GOT3 (cell line): ENCODE data around the gene ASPHD1.
"Not testable (repeated sequence)": the region's sequence is repeated elsewhere in the genome, so short reads cannot be mapped to it uniquely, and the experiment has no call there.

ENCODE experiments used
- DNase-seq: peaks from one replicate; lab custom pipeline; 2025; ENCODE audit warnings: mixed read lengths; lab: John Stamatoyannopoulos, UW

The ASPHD1 gene

DNA sequence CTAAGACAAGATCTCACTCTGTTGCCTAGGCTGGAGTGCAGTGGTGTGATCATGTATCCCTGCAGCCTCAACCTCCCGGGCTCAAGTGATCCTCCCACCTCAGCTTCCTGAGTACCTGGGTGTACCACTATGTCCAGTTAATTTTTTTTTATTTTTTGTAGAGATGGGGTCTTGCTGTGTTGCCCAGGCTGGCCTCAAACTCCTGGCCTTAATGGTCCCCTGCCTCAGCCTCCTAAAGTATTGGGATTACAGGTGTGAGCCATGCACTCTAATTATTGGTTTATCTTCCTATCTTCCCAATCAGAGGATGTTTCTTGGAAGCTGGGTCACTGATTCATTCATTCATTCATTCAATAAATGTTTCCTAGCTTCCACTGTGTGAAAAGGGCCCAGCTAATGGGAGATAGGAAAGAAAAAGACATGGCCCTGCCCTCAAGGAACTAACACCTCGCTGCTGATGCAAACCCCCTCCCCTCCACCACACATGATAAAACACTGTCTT lies 8.5 kb downstream of the ASPHD1 start:
- DNase-seq = no peak

GRCh38 chr16:29909391-29909790 lies 9.1 kb downstream of the ASPHD1 start:
- no peak for DNase-seq

DNA sequence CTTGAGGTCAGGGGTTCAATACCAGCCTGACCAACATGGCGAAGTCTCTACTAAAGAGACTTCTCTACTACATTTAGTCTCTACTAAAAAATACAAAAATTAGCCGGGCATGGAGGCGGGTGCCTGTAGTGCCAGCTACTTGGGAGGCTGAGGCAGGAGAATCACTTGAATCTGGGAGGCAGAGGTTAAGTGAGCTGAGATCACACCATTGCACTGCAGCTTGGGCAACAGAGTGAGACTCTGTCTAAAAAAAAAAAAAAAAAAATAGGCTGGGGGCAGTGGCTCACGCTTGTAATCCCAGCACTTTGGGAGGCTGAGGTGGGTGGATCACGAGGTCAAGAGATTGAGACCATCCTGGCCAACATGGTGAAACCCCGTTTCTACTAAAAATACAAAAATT lies 9.6 kb downstream of the ASPHD1 start:
- not testable (repeated sequence) for DNase-seq

DNA sequence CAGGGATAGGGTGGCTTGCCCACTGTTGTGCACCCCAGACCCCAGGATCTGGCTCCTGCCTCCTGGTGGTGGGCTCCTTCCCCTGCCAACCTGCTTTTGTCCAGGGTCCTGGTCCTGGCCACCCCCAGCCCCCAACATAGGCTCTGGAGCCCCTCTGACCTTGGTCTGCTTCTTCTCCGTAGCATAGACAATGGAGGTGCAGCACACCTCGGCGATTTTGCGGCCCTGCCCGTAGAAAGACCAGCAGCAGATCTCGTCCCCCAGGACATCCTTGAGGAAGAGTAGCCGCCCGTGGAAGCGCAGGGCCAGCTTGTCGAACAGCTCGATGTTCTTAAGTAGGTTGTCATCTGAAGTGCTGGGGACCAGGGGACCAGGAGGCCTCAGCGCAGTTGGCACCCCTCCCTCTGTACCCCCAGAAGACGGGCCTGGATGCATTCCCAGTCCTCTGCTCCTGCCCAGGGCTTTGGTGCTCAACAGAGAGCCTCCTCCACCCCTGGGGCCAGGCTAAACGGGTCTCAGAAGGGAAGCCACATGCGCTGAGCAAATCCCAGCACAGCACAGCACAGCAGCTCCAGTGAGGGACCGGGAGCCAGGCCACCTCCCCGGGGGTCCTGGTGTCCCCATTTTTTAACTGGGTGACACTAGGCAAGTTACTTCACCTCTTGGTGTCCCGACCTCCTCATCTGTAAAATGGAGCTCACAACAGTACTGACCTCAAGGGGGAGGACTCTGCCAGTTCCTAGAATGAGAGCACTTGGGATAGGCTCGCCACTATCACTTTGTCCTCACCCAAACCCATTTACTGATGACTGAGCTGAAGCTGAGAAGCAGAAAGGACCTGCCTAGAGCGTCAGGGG lies 10.8 kb downstream of the ASPHD1 start:
- DNase-seq = no peak

- DNase-seq = no peak
Observed at GRCh38 chr16:29911676-29912010, 11.4 kb downstream of the ASPHD1 start.

DNA sequence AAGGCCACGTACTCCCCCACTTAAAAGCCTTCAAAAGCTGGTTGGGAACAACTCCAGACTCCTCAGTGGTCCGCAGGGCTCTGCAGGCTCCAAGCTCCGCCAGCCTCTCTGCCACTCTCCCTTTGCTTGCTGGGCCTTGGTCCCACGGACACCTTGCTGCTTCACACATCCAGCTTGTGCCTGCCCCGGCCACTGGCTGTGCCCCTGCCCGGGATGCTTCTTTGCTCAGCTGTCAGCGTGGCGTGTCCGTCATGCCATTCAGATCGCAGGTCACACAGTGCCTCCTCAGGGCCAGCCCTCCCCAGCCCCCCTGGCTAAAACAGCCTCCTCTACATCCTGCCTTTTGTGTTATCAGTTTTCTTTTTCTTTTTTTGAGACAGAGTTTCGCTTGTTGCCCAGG lies 11.8 kb downstream of the ASPHD1 start:
- DNase-seq = no peak

- DNase-seq = no peak
Observed at GRCh38 chr16:29913514-29913913, 13.2 kb downstream of the ASPHD1 start.

GRCh38 chr16:29915590-29916247 lies 15.4 kb downstream of the ASPHD1 start:
- DNase-seq = no peak

DNA sequence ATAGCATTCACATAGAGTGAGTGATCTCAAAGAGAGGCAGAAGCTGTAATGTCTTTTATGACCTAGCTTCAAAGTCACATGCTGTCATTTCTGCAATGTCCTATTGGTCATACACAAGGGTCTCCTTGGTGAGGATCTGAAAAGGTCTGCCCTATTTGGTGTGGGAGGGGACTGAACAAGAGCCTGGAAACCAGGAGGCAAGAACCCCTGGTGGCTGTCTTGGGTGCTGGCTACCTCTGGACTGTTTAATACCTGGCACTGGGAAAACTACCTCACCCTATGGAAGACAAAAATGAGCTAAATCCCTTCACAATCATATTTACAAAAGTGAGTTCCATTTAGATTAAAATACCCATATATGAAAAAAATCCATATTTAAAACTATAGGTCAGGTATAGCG lies 16.7 kb downstream of the ASPHD1 start:
- DNase-seq = no peak

GRCh38 chr16:29920288-29921033 lies 20.2 kb downstream of the ASPHD1 start:
- no peak for DNase-seq

GRCh38 chr16:29921034-29921385 lies 20.7 kb downstream of the ASPHD1 start:
- DNase-seq = no peak

GRCh38 chr16:29922326-29922725 lies 22.0 kb downstream of the ASPHD1 start:
- DNase-seq = no peak

GRCh38 chr16:29922986-29923501 lies 22.8 kb downstream of the ASPHD1 start:
- no peak for DNase-seq

- DNase-seq = no peak
Observed at GRCh38 chr16:29925105-29925756, 24.9 kb downstream of the ASPHD1 start.

DNA sequence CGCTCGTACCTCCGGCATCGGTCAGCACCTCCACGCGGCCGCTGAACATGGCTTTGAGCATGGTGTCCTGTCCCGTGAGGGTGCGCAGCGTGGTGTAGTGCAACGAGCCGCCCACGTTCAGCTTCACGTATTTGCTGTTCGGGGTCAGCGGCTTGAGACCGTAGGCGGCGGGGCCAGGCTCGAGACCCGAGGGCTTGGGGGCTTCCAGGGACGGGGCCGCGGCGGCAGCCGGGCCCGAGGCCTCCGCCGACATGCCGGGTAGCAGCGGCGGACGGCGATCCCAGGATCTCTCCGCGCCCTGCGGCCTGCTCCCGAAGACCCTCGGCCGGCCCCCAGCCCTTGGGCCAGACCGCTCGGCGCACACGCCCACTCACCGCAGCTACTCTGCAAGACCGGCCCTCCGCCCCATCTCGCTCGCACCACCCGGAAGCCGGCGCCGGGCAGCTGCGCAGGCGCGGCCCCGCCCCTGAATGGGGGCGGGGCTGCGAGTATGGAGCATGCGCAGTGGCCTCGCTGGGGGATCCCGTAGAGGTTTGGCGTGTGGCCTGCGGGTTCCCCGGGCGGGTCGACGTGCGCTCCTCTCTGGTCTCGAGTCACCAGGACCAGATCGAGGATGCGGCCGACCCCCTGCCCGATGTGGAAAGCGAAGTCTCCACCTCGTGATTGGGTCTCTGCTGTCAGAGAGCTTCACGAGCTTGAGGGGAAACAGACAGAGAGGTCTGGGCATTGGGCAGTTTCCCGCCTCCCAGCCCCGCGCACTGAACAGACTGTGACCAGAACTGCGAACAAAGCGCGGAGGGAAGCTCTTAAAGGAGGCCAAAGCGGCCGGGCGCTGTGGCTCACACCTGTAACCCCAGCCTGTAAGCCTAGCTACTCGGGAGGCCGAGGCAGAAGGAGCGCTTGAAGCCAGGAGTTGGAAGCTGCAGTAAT lies 25.8 kb downstream of the ASPHD1 start, which contains the start of gene KCTD13:
Gene KCTD13, minus strand, starts transcription at position 446 of the 930 bp plus-strand sequence. Its CDS starts 193 bp downstream, at position 253.
- DNase-seq = peak; percentile 65

- no peak for DNase-seq
Observed at GRCh38 chr16:29926711-29927052, 26.4 kb downstream of the ASPHD1 start.

- DNase-seq = no peak
Observed at GRCh38 chr16:29927070-29927905, 27.0 kb downstream of the ASPHD1 start.

DNA sequence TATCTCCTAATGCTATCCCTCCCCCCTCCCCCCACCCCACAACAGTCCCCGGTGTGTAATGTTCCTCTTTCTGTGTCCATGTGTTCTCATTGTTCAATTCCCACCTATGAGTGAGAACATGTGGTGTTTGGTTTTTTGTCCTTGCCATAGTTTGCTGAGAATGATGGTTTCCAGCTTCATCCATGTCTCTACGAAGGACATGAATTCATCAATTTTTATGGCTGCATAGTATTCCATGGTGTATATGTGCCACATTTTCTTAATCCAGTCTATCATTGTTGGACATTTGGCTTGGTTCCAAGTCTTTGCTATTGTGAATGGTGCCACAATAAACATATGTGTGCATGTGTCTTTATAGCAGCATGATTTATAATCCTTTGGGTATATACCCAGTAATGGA lies 31.5 kb downstream of the ASPHD1 start:
- DNase-seq = not testable (repeated sequence)

GRCh38 chr16:29940656-29941055 lies 40.4 kb downstream of the ASPHD1 start:
- no peak for DNase-seq
